Endothelial cell of umbilical vein (primary cell): ENCODE measurements around the gene SMC6. TPM values are rescaled to one million over a fixed set of nuclear protein-coding genes. Genes with fewer than 3 reads are reported as not detected.

Source experiments
- BruUV-seq: library from RNA; stranded (reverse); fragments of 400-500 nt; replicated peaks from 2 replicates; lab custom pipeline; 2021; lab: Mats Ljungman, UMichigan
- CTCF ChIA-PET: fragments of 300-600, 350-600 bp; sonication (Branson Sonifier 250); formaldehyde crosslinking; loops from one replicate; lab custom pipeline; 2021; ENCODE audit warnings: antibody characterized with exemption, inconsistent platforms; lab: Charles Lee
- POLR2A ChIA-PET: fragments of 300-600, 350-600 bp; sonication (Branson Sonifier 250); formaldehyde crosslinking; loops from one replicate; lab custom pipeline; 2021; ENCODE audit warnings: antibody characterized with exemption, inconsistent platforms; lab: Charles Lee
- DNase-seq: peaks from one replicate; pipeline ENCODE4 v3.0.0-alpha.2; 2011; ENCODE audit warnings: low read depth, low spot score
- FAIRE-seq: peaks from 2 replicates; lab custom pipeline; 2011; peaks lifted over from hg19 to GRCh38; lab: Jason Lieb, UNC
- H2AFZ ChIP-seq: 2 replicates; pipeline ENCODE4 v1.6.0; 2012; ENCODE audit warnings: low read depth, low read length, control low read depth, inconsistent platforms
- H3K27ac ChIP-seq: 2 replicates; pipeline ENCODE4 v1.5.1; 2011; ENCODE audit warnings: low read depth, mild to moderate bottlenecking, control low read depth, low read length, moderate library complexity; ENCODE audit not compliant: insufficient read depth
- H3K27me3 ChIP-seq, 2 experiments: 2 replicates each; pipeline versions ENCODE4 v1.6.0 to v1.6.1; 2011; ENCODE audit warnings: low read length in 2 of 2, mixed read lengths in 1 of 2; ENCODE audit not compliant: control insufficient read depth in 2 of 2, insufficient read depth in 2 of 2
- H3K36me3 ChIP-seq, 2 experiments: 2 replicates in 1 of 2; 3 replicates in 1 of 2; pipeline ENCODE4 v1.5.1; 2011; ENCODE audit warnings: low read length in 2 of 2, mild to moderate bottlenecking in 1 of 2, moderate library complexity in 1 of 2; ENCODE audit not compliant: control insufficient read depth in 2 of 2, insufficient read depth in 2 of 2; ENCODE audit errors: extremely low read depth in 1 of 2
- H3K4me1 ChIP-seq: 3 replicates; pipeline ENCODE4 v1.5.1; 2011; ENCODE audit warnings: mild to moderate bottlenecking, low read length; ENCODE audit not compliant: control insufficient read depth, insufficient read depth; ENCODE audit errors: extremely low read depth
- H3K4me2 ChIP-seq: 2 replicates; pipeline ENCODE4 v1.6.1; 2011; ENCODE audit warnings: low read length, control low read depth, mixed read lengths; ENCODE audit not compliant: insufficient read depth
- H3K4me3 ChIP-seq, 3 experiments: fragments of 200-600 bp in 1 of 3; sonication (generic), shearing (Covaris generic) in 1 of 3; replicated peaks in 1 of 3; 2 replicates each; pipeline ENCODE4 v1.5.1; 2011 to 2016; ENCODE audit warnings: control low read depth in 3 of 3, low read length in 3 of 3, mild to moderate bottlenecking in 2 of 3, inconsistent platforms in 1 of 3, low read depth in 1 of 3, moderate library complexity in 1 of 3; ENCODE audit not compliant: insufficient read depth in 1 of 3
- H3K79me2 ChIP-seq: 2 replicates; pipeline ENCODE4 v1.6.0; 2012; ENCODE audit warnings: low read length, inconsistent platforms; ENCODE audit not compliant: control insufficient read depth, insufficient read depth
- H3K9ac ChIP-seq: replicated peaks from 2 replicates; pipeline ENCODE3; 2011; ENCODE audit warnings: low read length, control low read depth; ENCODE audit not compliant: insufficient read depth; ENCODE audit errors: extremely low read depth
- H3K9me1 ChIP-seq: replicated peaks from 3 replicates; pipeline ENCODE4 v1.6.0; 2011; ENCODE audit warnings: mild to moderate bottlenecking, low read length; ENCODE audit not compliant: control insufficient read depth, insufficient read depth; ENCODE audit errors: extremely low read depth
- H3K9me3 ChIP-seq: replicated peaks from 2 replicates; pipeline ENCODE4 v1.5.1; 2012; ENCODE audit warnings: low read length, inconsistent platforms; ENCODE audit not compliant: control insufficient read depth, insufficient read depth
- H4K20me1 ChIP-seq: replicated peaks from 2 replicates; pipeline ENCODE3; 2011; ENCODE audit warnings: mild to moderate bottlenecking, low read length; ENCODE audit not compliant: control insufficient read depth, insufficient read depth; ENCODE audit errors: extremely low read depth
- EZH2 ChIP-seq: IDR thresholded peaks from 2 replicates; pipeline ENCODE4 v1.6.1; 2012; ENCODE audit warnings: borderline replicate concordance, low read depth, mild to moderate bottlenecking, moderate library complexity, low read length, inconsistent platforms; ENCODE audit not compliant: severe bottlenecking
- FOS ChIP-seq: IDR thresholded peaks from 2 replicates; pipeline ENCODE4 v1.6.1; 2011; ENCODE audit warnings: mild to moderate bottlenecking, low read length, moderate library complexity, borderline replicate concordance; ENCODE audit not compliant: insufficient read depth
- GATA2 ChIP-seq: IDR thresholded peaks from 2 replicates; pipeline ENCODE4 v1.7.0; 2011; ENCODE audit warnings: low read depth, mild to moderate bottlenecking, moderate library complexity, mixed read lengths, low read length; ENCODE audit not compliant: insufficient read length, insufficient read depth
- JUN ChIP-seq: IDR thresholded peaks from 2 replicates; pipeline ENCODE4 v1.6.1; 2011; ENCODE audit warnings: borderline replicate concordance, low read depth; ENCODE audit not compliant: insufficient read length, insufficient read depth
- MAX ChIP-seq: IDR thresholded peaks from 2 replicates; pipeline ENCODE4 v1.6.1; 2011; ENCODE audit not compliant: insufficient read depth, insufficient read length
- MYC ChIP-seq: IDR thresholded peaks from one replicate; pipeline ENCODE4 v1.6.1; 2011; ENCODE audit warnings: mild to moderate bottlenecking, low read depth, low read length
- POLR2A ChIP-seq: IDR thresholded peaks from 2 replicates; pipeline ENCODE4 v1.6.1; 2012; ENCODE audit warnings: low read depth, mild to moderate bottlenecking, control low read depth, low read length
- POLR2AphosphoS5 ChIP-seq: IDR thresholded peaks from 2 replicates; pipeline ENCODE4 v1.6.1; 2012; ENCODE audit warnings: low read depth, mild to moderate bottlenecking, control low read depth, low read length, moderate library complexity; ENCODE audit not compliant: insufficient read depth
- dilution Hi-C: fragments of 300-500 bp; cut with MboI; formaldehyde crosslinking; loops from one replicate; pipeline ENCODE4 v1.15.0; 2019; ENCODE audit warnings: low sequenced_read_pairs; ENCODE audit not compliant: extremely low pct_ligation_motif_present
- intact Hi-C: fragments of 100-400 bp; cut with micrococcal nuclease; formaldehyde crosslinking; loops from one replicate; pipeline ENCODE4 v1.10.0; 2022
- polyA plus RNA-seq, 4 experiments: library from polyadenylated mRNA; depleted of rRNA in 3 of 4; stranded (reverse) in 3 of 4; unstranded in 1 of 4; fragments of >200 nt; gene quantifications; 2 replicates each; pipeline versions ENCODE4 v1.2.1 to v1.2.3, GENCODE V29; 2011 to 2012; ENCODE audit warnings: missing spikeins in 1 of 4
- total RNA-seq: library from RNA; stranded (reverse); gene quantifications from 2 replicates; pipeline ENCODE4 v1.2.3, GENCODE V29; 2021
- TF ChIP-seq, protein P1 (sequence below), 2 donors: IDR thresholded peaks; 1 replicate in 1 of 2; 2 replicates in 1 of 2; pipeline ENCODE4 v1.5.1; 2011; ENCODE audit warnings: low read length in 2 of 2, mild to moderate bottlenecking in 2 of 2, moderate library complexity in 2 of 2, control low read depth in 1 of 2, inconsistent platforms in 1 of 2, low read depth in 1 of 2; ENCODE audit not compliant: insufficient read depth in 1 of 2; ENCODE audit errors: extremely low read depth in 1 of 2

The SMC6 gene
- total and polyA plus RNA-seq, 2 donors (not counting 3 experiments of a cell fraction or from before 2014, with no cell fraction given) = 7.7 to 38.3 TPM

DNA sequence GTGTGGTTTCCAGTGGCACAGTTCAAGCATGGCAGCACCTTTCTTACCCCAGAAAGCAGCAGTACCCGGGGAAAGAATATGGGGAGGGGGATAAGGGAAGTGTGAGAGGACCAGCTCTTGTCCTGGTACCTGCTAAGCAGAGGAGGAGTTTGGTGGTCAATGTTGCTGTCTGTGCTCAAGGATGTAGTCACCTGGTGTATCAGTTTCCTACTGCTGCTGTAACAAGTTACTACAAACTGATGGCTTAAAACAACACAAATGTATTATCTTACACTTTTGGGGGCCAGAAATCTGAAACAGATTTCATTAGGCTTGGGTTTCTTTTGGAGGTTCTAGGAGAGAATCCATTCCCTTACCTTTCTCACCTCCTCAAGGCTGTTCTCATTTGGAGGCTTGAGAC is 135.7 kb downstream of the SMC6 start:
- Histone ChIP-seq H3K4me2 (no peak overlapping the region), H3K9me1 (no peaks in the 10 kb centered on the region), H3K27me3 (no peaks in the 10 kb centered on the region), H3K9ac (no peak overlapping the region), H3K79me2 (no peaks in the 10 kb centered on the region), H3K4me3 (no peak overlapping the region), H4K20me1 (no peaks in the 10 kb centered on the region), H3K36me3 (no peaks in the 10 kb centered on the region), H3K9me3 (no peaks in the 10 kb centered on the region), H3K27ac (no peak overlapping the region), H2AFZ (no peak overlapping the region), H3K4me1 (no peaks in the 10 kb centered on the region)
- no TSS peak for BruUV-seq
- no peak for DNase-seq
- no peak for FAIRE-seq
- ChIA-PET CTCF (no interaction called here), POLR2A (no interaction called here)
- intact Hi-C loops (no loop called here), dilution Hi-C loops (no loop called here)
- no peak for TF ChIP-seq JUN
- TF ChIP-seq FOS = no peak
- TF ChIP-seq POLR2A = no peak
- TF ChIP-seq GATA2 = no peak

GRCh38 chr2:17617516-17617915 is 136.1 kb downstream of the SMC6 start:
- Histone ChIP-seq H4K20me1 (no peaks in the 10 kb centered on the region), H3K27ac (no peak overlapping the region), H3K9me1 (no peaks in the 10 kb centered on the region), H3K79me2 (no peaks in the 10 kb centered on the region), H3K4me2 (no peak overlapping the region), H3K4me3 (no peak overlapping the region), H3K36me3 (no peaks in the 10 kb centered on the region), H3K27me3 (no peaks in the 10 kb centered on the region), H2AFZ (no peak overlapping the region), H3K9ac (no peak overlapping the region), H3K9me3 (no peaks in the 10 kb centered on the region), H3K4me1 (no peaks in the 10 kb centered on the region)
- FAIRE-seq = no peak
- TF ChIP-seq FOS (no peak), EZH2 (no peak), POLR2A (no peak), JUN (no peak), GATA2 (no peak), MAX (no peak), MYC (no peak), POLR2AphosphoS5 (no peak)
- TF ChIP-seq, protein P1, sequence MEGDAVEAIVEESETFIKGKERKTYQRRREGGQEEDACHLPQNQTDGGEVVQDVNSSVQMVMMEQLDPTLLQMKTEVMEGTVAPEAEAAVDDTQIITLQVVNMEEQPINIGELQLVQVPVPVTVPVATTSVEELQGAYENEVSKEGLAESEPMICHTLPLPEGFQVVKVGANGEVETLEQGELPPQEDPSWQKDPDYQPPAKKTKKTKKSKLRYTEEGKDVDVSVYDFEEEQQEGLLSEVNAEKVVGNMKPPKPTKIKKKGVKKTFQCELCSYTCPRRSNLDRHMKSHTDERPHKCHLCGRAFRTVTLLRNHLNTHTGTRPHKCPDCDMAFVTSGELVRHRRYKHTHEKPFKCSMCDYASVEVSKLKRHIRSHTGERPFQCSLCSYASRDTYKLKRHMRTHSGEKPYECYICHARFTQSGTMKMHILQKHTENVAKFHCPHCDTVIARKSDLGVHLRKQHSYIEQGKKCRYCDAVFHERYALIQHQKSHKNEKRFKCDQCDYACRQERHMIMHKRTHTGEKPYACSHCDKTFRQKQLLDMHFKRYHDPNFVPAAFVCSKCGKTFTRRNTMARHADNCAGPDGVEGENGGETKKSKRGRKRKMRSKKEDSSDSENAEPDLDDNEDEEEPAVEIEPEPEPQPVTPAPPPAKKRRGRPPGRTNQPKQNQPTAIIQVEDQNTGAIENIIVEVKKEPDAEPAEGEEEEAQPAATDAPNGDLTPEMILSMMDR (IDR thresholded peaks at IDR 0.05; ENCODE audit: extremely low read depth in 1 of 2, insufficient read depth in 1 of 2, low read depth in 1 of 2, low read length in 2 of 2) = no peak
- no TSS peak for BruUV-seq
- ChIA-PET POLR2A (no interaction called here), CTCF (no interaction called here)
- DNase-seq = no peak
- dilution Hi-C loops (no loop called here), intact Hi-C loops (no loop called here)
